IPS-20b (cell line): ENCODE data around the gene NHS.
"Not testable (repeated sequence)": the region's sequence is repeated elsewhere in the genome, so short reads cannot be mapped to it uniquely, and the experiment has no call there.

ENCODE experiments used
- H3K27ac ChIP-seq: one replicate; pipeline ENCODE4 v1.5.1; 2013; ENCODE audit warnings: low read length
- H3K27me3 ChIP-seq: 2 replicates; pipeline ENCODE4 v1.6.1; 2013; ENCODE audit warnings: mild to moderate bottlenecking, low read length, inconsistent platforms; ENCODE audit not compliant: insufficient read depth
- H3K36me3 ChIP-seq: 2 replicates; pipeline ENCODE4 v1.6.1; 2013; ENCODE audit warnings: low read depth, mild to moderate bottlenecking, inconsistent platforms, low read length, moderate library complexity; ENCODE audit not compliant: insufficient read depth
- H3K4me1 ChIP-seq: 2 replicates; pipeline ENCODE4 v1.6.1; 2013; ENCODE audit warnings: mild to moderate bottlenecking, control low read depth, inconsistent platforms, low read length, moderate library complexity; ENCODE audit not compliant: insufficient read depth
- H3K4me3 ChIP-seq: 2 replicates; pipeline ENCODE4 v1.5.1; 2013; ENCODE audit warnings: mild to moderate bottlenecking, low read length, inconsistent platforms
- H3K9ac ChIP-seq: 2 replicates; pipeline ENCODE4 v1.6.1; 2013; ENCODE audit warnings: low read depth, mild to moderate bottlenecking, inconsistent platforms, low read length, moderate library complexity
- H3K9me3 ChIP-seq: 2 replicates; pipeline ENCODE4 v1.6.1; 2013; ENCODE audit warnings: mild to moderate bottlenecking, low read depth, low read length, inconsistent platforms; ENCODE audit not compliant: insufficient read depth

The NHS gene

DNA sequence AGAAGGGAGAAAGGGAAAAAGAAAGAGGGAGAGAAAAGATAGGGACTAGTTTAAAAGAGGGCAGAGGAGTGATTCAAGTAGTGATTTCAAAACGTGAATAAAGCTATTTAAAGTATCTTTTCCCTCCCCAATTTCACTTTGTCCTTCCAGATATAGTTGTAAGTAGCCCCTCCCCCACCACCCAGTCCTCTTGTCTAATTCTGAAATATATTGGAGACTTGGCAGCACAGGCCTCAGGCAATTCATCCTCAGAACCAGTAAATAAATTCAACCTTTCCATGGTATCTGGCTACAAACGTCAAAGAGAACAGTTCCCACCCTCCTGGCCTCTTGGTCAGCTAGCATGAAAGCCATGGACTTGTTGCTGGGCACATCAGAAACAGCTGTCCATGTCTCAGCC lies 192.8 kb downstream of the NHS start:
- no peaks in the 10 kb centered on the region for H3K4me1 ChIP-seq
- H3K27ac ChIP-seq: no peak overlapping the region
- no peak overlapping the region for H3K4me3 ChIP-seq
- no peaks in the 10 kb centered on the region for H3K27me3 ChIP-seq
- H3K9ac ChIP-seq: no peak overlapping the region
- no peaks in the 10 kb centered on the region for H3K9me3 ChIP-seq
- no peaks in the 10 kb centered on the region for H3K36me3 ChIP-seq

DNA sequence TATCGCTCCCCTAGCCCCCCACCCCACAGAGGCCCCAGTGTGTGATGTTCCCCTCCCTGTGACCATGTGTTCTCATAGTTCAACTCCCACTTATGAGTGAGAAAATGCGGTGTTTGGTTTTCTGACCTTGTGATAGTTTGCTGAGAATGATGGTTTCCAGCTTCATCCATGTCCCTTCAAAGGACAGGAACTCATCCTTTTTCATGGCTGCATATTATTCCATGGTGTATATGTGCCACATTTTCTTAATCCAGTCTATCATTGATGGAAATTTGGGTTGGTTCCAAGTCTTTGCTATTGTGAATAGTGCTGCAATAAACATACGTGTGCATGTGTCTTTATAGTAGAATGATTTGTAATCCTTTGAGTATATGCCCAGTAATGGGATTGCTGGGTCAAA lies 193.8 kb downstream of the NHS start:
- not testable (repeated sequence) for H3K4me1 ChIP-seq, H3K4me3 ChIP-seq, H3K27me3 ChIP-seq, H3K36me3 ChIP-seq, H3K9me3 ChIP-seq, H3K27ac ChIP-seq, H3K9ac ChIP-seq

DNA sequence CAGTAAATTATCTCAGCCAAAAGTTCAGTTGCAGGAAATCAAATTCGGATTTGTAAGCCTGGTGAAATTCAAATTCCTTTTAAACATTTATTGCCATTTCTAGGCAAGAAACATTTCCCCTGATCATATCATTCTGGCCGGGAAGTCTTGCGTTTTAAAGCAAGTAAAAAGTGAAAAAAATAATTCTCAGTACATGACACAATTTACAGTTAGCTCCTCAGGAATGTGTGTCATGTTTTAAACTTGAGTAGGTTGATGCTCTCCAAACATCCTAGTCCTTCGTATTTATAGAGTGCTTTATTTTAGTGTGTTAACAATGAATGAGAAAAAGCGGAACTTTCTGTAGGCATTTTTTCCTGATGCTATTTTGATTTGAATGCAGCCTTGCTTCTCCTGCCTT lies 204.0 kb downstream of the NHS start:
- Histone ChIP-seq H3K36me3 (no peaks in the 10 kb centered on the region), H3K4me3 (no peak overlapping the region), H3K27me3 (no peaks in the 10 kb centered on the region), H3K4me1 (no peaks in the 10 kb centered on the region), H3K9ac (no peak overlapping the region), H3K27ac (no peak overlapping the region), H3K9me3 (no peaks in the 10 kb centered on the region)

DNA sequence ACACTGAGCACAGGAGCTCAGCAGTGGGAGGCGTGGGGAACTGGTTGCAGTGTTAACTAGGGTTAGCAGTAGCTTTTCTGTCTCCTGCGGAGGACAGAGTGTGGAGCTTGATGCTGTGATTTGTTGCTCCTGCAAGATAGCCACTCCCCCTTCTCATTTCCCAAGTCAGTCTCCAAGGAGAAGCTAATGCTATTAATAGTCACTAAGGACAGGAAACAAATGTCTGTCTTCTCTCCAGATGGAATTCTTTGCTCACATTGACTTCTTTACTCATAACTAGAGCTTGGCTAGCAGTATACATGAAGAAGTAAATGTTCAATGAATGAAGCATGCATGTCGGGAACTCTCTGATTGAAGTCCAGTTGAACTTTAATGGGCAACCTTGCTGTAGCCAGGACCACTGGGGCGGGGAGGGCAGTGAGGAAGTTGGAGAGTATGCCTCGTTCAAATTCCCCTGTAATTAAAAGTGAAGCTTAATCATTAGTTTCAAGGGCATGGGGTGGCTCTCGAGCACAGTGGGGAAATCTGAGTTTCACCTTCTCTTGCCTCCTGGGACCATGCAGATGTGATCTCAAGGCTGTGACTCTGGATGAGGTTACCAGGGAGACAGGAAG lies 205.6 kb downstream of the NHS start:
- Histone ChIP-seq H3K4me3 (no peak overlapping the region), H3K36me3 (no peaks in the 10 kb centered on the region), H3K27ac (no peak overlapping the region), H3K27me3 (no peaks in the 10 kb centered on the region), H3K4me1 (no peaks in the 10 kb centered on the region), H3K9me3 (no peaks in the 10 kb centered on the region), H3K9ac (no peak overlapping the region)

DNA sequence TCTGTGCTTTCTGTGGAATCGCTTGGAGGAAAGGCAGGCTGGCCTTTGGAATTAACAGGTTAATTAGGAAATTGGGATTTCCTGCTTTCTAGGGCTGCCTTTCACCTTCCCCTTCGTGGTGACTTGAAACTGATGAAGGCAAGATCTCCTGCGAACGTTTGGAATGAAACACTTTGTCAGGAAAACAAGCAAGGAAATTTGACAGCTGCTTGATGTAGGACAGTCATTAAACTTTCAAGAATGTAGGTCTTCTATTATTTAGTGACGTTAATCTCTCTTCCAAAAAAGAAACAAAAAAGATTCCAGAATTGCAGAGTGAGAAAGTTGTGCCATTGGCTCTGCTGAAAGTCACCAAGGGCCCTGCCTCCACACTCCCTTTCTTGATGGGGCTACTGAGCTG lies 206.6 kb downstream of the NHS start:
- no peak overlapping the region for H3K4me3 ChIP-seq
- no peak overlapping the region for H3K27ac ChIP-seq
- no peaks in the 10 kb centered on the region for H3K4me1 ChIP-seq
- no peaks in the 10 kb centered on the region for H3K36me3 ChIP-seq
- H3K9me3 ChIP-seq: no peaks in the 10 kb centered on the region
- H3K9ac ChIP-seq: no peak overlapping the region
- no peaks in the 10 kb centered on the region for H3K27me3 ChIP-seq

DNA sequence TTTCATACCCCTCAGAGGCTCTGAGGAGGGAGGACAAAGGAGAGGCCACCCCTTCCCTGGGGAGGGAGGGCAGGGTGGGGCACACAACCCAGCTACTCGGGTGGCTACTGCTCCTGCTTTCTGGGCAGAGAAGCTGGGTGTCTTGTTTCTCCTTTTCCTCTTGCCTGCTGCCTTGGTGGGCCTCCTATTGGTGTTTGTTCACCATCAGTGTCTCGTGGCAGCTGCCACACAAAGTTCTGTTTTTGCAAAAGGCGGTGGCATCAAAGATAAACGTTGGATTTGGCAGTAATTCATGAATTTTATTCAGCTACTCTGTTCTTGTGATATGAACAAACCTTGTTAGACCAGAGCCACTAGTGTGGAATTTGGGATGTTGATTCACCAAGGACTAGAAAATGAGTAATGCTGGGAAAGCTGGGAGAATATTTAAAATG lies 209.3 kb downstream of the NHS start:
- Histone ChIP-seq H3K4me3 (no peak overlapping the region), H3K27ac (no peak overlapping the region), H3K4me1 (no peaks in the 10 kb centered on the region; the same call in 1 of the 2 replicates), H3K9me3 (no peaks in the 10 kb centered on the region), H3K36me3 (no peaks in the 10 kb centered on the region), H3K27me3 (no peaks in the 10 kb centered on the region), H3K9ac (no peak overlapping the region)

DNA sequence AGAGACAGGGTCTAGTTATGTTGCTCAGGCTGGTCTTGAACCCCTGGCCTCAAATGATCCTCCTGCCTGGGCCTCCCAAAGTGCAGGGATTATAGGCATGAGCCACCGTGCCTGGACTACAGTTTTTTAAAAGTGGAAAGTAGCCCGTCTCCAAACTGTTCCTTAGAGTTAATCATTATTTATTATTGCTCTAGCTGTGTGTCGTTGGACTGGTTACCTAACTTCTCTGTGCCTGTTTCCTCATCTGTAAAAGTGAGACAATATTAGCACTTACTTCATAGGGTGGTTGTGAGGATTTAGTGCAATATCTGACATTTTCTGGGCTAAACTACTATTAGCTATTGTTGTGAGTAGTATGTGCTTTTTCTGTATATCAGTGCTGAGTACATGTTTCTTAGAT lies 210.0 kb downstream of the NHS start:
- H3K4me1 ChIP-seq: no peaks in the 10 kb centered on the region; the same call in 1 of the 2 replicates
- H3K9ac ChIP-seq: no peak overlapping the region
- H3K27me3 ChIP-seq: no peaks in the 10 kb centered on the region
- H3K4me3 ChIP-seq: no peak overlapping the region
- H3K27ac ChIP-seq: no peak overlapping the region
- H3K9me3 ChIP-seq: no peaks in the 10 kb centered on the region
- H3K36me3 ChIP-seq: no peaks in the 10 kb centered on the region

DNA sequence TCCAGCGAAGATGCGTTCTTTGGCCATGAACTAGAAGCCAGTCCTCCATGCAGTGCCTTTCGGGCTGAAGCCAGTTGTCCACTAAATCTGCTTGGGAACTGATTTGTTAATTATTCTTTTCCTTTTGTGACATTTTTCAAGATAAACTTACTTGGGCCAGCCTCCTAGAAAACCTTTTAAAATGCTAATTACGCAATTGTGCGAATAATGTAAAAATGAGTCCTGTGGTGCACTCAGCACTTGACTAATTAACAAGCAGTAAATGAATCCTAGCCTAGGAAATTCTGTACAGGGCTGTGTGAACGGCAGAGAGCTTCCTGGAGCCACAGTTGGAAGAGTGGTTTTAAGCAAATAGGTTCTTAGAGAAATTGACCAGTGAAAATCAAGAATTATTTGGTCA lies 212.4 kb downstream of the NHS start:
- no peak overlapping the region for H3K27ac ChIP-seq
- no peaks in the 10 kb centered on the region for H3K36me3 ChIP-seq
- no peak overlapping the region for H3K9ac ChIP-seq
- H3K27me3 ChIP-seq: no peaks in the 10 kb centered on the region
- H3K4me3 ChIP-seq: no peak overlapping the region
- H3K4me1 ChIP-seq: peaks cover 3% of the 10 kb centered on the region; the same call in 1 of the 2 replicates
- no peaks in the 10 kb centered on the region for H3K9me3 ChIP-seq

DNA sequence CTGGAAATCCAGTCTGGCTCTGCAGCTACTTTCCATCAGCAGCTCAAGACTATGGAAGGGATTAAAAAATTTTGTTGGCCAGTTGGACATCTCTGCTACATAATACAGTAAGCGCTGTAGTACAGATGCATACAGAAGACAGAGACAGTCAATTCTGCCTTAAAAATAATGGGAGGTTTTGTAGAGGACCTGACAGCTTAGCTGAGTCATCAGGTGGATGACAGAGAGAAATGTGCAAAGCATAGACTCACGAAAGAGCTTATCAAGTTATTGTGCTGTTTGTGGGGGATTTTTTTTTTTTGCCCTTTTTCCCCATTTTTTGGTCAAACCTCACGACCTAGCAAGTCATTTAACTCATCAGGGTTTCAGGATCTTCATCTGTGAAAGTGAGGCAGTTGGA lies 213.3 kb downstream of the NHS start:
- H3K4me3 ChIP-seq: no peak overlapping the region
- no peak overlapping the region for H3K9ac ChIP-seq
- no peaks in the 10 kb centered on the region for H3K36me3 ChIP-seq
- H3K4me1 ChIP-seq: peaks cover 3% of the 10 kb centered on the region; the same call in 1 of the 2 replicates
- H3K9me3 ChIP-seq: no peaks in the 10 kb centered on the region
- H3K27me3 ChIP-seq: no peaks in the 10 kb centered on the region
- no peak overlapping the region for H3K27ac ChIP-seq

DNA sequence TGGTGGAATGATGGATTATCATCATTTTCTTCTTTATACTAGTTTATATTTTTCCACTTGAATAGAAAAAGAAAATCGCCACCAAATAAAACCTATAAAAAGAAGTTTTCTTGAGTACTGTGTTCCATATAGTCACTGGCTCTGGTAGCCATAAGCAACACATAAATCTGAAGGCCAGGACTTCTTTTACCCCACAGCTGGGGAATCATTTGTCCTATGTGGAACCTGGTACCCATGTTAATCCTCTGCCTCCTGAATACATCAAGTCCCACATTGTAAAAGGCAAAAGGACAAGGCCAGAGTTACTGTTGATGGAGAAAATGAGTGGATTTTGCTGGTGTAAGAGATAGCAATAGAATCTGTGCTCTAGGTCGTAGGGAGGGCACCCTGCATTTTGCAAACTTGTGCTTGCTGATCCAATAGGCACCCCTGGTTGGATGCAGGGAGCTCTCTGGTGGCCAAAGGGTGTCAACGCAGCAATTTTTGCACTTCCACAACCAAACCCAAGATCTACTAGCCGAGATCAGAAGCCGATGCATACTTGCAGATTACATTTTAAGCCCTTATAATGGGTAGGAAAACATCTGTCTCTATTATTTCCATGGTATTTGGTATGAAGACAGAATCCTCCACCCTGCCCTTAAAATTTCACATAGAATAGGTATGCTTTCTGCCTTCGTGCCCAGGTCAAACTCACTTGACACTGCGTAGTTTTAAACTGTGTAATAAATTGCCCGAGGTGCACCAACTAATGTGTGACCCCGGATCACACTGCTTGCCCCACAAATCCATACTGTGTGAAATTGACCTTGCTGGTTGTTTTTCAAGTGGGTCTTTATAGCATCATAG lies 216.1 kb downstream of the NHS start:
- Histone ChIP-seq H3K4me1 (peaks cover 3% of the 10 kb centered on the region; the same call in 1 of the 2 replicates), H3K9me3 (no peaks in the 10 kb centered on the region), H3K4me3 (no peak overlapping the region), H3K27ac (no peak overlapping the region), H3K36me3 (no peaks in the 10 kb centered on the region), H3K27me3 (no peaks in the 10 kb centered on the region), H3K9ac (no peak overlapping the region)

DNA sequence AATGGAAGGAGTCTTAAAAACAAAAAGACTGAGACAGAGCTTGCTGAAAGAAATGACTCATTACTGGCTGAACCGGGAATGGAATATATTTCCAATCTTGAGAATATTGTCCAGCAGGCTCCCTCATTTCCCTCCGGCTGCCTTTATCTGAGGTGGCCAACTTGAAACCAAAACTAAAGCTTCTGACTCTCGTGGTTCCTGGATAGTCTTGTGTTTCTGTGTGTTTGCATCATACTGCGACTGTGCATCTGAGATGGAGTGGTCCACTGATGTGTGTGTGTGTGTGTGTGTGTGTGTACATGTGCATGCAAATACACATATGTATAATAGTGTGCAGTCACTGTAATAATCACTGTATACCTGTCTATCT lies 216.7 kb downstream of the NHS start:
- Histone ChIP-seq H3K4me3 (no peak overlapping the region), H3K9ac (no peak overlapping the region), H3K36me3 (no peaks in the 10 kb centered on the region), H3K9me3 (no peaks in the 10 kb centered on the region), H3K27me3 (no peaks in the 10 kb centered on the region), H3K4me1 (peaks cover 3% of the 10 kb centered on the region; the same call in 1 of the 2 replicates), H3K27ac (no peak overlapping the region)

DNA sequence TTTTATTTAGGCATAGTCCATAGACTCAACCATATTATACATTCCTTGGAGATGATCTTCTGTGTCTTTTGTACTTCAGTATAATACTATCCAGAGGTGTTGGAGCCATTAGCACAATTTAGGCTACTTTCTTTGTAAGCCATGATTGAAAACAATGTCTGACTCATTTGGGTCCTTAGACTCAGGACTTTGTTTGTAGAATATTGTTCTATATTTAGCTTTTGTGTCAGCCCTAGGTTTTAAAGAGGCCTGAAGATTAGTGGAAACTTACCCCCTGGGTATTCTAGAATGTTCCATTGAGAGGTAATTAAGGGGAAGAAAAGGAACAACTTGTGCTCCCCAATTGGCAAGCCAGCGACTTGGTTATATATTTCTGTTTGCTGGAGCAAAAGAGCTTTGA lies 217.1 kb downstream of the NHS start:
- Histone ChIP-seq H3K27me3 (no peaks in the 10 kb centered on the region), H3K27ac (no peak overlapping the region), H3K4me3 (no peak overlapping the region), H3K4me1 (peaks cover 3% of the 10 kb centered on the region; the same call in 1 of the 2 replicates), H3K9ac (no peak overlapping the region), H3K36me3 (no peaks in the 10 kb centered on the region), H3K9me3 (no peaks in the 10 kb centered on the region)
